ENCODE measurements around the gene OTOP3.
"Not testable (repeated sequence)": the region's sequence is repeated elsewhere in the genome, so short reads cannot be mapped to it uniquely, and the experiment has no call there.

The OTOP3 gene, protein sequence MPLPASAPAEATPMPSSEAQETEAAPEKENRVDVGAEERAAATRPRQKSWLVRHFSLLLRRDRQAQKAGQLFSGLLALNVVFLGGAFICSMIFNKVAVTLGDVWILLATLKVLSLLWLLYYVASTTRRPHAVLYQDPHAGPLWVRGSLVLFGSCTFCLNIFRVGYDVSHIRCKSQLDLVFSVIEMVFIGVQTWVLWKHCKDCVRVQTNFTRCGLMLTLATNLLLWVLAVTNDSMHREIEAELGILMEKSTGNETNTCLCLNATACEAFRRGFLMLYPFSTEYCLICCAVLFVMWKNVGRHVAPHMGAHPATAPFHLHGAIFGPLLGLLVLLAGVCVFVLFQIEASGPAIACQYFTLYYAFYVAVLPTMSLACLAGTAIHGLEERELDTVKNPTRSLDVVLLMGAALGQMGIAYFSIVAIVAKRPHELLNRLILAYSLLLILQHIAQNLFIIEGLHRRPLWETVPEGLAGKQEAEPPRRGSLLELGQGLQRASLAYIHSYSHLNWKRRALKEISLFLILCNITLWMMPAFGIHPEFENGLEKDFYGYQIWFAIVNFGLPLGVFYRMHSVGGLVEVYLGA

GRCh38 chr17:74935585-74936469 is at the start of gene OTOP3:
Gene OTOP3, plus strand, starts transcription at chr17:74935898. Its CDS starts 24 bp downstream, at chr17:74935922.
- no peak for DNase-seq

DNA sequence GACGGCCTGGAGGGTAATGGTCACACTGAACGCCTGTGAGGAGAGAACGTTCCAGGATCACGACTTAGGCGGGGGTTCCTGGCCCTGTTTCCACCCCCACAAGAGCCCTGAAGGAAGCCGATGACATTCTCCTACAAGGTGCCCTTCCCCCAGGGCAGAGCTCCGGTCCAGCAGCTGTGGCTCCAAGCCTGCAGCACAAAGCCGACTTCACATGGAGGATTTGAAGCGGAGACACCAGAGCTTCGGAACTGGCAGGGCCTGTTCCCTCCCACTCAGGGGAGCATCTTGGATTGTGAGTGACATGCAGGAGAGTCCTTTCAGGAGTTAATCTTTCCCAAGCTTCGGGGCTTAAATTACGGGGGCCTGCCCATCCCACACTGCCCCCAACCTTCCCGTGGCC is 47.2 kb upstream of the OTOP3 start:
- no peak for DNase-seq

DNA sequence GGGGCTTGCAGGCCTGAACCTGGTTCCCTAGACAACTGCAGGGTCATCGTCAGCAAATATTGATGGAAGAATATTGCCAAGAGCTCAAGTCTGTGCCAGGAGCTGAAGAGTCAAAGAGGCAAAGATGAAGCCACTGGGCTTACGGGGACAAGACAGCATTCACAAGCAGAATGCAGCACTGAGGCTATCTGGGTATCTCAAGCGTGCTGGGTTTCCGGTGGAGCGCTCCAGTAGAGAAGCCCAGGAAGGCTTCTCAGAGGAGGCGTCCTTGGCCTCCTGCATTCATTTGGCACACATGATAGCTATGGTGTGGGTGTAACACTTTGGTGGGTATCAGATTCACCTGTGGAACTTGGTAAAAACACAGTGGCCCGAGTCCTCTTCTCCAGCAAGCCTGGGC is 45.1 kb upstream of the OTOP3 start:
- no peak for DNase-seq

- no peak for DNase-seq
Measured at GRCh38 chr17:74892013-74892841, 43.5 kb upstream of the OTOP3 start.

- DNase-seq = no peak
Measured at GRCh38 chr17:74892974-74893911, 42.5 kb upstream of the OTOP3 start, which contains the start of gene FADS6. Gene FADS6, minus strand, starts transcription at chr17:74893633. Its CDS starts 38 bp downstream, at chr17:74893595.

DNA sequence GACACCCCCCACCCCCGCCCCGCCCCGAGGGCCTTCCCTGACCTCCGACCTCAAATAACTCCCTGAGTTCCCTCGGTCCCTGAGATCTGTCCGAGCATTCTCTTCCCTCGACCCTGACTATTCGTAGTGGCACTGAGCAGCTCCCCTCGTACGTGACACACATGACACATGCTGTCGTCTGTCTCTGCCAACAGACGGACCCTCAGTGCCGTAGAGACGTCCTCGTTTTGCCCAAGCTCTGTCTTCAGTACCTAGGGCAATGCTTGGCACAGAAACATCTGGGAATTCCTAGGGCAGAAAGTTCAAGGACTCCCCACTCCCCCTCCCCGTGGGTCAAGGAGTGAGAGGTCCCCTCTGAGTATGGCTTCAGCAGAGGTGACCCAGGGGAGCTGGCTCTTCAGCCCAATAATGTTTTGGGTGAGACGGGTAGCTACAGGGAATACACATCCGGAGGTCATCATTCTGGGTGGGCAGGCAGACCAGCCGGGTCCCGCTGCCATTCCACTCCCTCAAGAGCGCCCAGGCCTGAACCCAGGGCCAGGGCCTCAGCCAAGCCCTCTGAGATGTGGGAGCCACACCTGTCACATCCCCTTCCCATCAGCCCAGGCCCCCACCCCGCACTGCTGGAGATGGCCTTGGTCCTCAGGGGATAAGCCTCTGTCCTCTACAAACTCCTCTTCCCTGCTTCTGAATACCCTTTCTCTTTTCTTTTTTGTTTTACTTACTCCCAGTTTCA is 41.6 kb upstream of the OTOP3 start:
- DNase-seq = no peak

GRCh38 chr17:74898376-74898946 is 37.2 kb upstream of the OTOP3 start:
- DNase-seq = no peak

DNA sequence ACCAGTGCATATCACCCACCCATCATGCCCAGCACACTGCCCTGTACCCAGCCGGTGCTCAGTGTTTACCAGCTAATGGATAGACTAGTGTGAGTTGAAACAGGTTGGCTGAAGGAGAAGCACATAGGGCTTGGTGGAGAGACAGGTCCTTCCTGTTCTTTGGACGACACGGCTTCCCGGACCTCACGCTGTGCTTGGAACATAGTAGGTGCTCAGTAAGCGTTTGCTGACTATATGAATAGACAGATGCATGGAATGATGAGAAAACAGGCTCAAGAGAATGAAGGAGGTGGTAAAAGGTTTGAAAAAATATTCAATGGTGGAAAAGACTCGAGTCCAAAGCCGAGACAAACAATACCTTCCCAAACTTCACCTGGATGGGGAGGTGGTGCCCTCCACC is 35.5 kb upstream of the OTOP3 start:
- no peak for DNase-seq

GRCh38 chr17:74901353-74902135 is 34.2 kb upstream of the OTOP3 start:
- no peak for DNase-seq

GRCh38 chr17:74903034-74903433 is 32.7 kb upstream of the OTOP3 start:
- no peak for DNase-seq

DNA sequence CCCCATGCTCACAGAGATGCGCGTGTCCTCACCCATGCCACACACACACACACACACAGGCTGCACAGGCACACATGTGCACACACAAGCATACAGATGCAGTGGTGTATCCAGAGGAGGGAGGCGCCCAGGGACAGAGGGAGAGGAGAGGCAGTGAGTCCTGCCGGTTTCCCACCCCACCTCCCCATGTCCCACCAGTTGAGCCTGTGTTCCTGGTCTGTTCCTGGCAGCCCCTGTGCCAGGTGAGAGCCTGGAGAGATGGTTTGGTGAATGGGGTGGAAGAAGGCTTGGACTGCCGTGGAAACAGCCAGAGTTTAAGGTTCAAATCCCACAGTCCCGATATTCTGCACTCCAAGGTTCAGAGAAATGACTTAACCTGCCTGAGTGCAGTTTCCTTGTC is 32.0 kb upstream of the OTOP3 start:
- DNase-seq = no peak

DNA sequence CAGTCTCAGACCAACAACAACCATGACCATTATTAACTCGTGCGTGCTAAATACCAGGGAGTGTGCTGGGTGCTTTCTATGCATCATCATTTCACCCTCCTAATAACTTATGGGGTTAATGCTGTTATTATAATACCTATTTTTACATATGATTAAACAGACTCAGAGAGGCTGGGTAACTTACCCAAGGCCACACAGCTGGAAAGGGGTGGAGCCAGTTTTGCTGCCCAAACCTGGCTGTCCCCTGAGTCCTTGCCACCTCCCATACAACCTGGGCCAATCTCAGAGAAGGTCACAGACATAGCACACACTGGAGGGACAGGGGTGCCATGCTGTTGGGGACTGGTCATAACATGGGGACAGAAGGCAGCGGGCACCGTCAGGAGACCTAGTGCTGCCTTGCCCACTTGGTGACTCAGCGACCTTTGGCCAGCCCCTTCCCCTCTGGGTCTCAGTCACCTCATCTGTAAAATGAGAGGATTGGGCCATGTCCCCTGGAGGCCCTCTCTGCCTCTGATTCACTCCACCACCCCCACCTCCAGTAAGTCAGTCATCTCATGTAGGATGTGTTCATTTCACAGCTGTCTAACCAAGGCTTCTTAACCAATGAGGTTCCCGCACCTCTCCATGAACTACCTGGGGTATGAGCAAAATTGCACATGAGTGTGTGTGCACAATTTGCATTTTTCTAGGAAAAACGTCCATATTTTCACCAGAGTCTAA is 30.9 kb upstream of the OTOP3 start:
- DNase-seq = no peak

DNA sequence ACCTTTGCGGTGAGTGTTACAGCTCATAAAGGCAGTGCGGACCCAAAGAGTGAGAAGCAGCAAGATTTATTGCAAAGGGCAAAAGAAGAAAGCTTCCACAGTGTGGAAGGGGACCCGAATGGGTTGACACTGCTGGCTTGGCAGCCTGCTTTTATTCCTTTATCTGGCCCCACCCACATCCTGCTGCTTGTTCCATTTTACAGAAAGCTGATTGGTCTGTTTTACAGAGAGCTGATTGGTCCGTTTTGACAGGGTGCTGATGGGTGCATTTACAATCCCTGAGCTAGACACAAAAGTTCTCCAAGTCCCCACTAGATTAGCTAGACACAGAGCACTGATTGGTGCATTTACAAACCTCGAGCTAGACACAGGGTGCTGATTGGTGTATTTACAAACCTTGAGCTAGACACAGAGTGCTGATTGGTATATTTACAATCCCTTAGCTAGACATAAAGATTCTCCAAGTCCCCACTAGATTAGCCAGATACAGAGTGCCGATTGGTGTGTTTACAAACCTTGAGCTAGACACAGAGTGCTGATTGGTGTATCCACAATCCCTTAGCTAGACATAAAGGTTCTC is 29.4 kb upstream of the OTOP3 start:
- DNase-seq = not testable (repeated sequence)

DNA sequence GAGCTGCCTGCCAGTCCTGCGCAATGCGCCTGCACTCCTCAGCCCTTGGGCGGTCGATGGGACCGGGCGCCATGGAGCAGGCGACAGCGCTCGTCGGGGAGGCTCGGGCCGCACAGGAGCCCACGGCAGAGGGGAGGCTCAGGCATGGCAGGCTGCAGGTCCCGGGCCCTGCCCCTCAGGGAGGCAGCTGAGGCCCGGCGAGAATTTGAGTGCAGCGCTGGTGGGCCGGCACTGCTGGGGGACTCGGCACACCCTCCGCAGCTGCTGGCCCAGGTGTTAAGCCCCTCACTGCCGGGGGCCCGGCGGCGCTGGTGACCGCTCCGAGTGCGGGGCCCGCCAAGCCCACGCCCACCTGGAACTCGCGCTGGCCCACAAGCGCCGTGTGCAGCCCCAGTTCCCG is 28.7 kb upstream of the OTOP3 start:
- no peak for DNase-seq

DNA sequence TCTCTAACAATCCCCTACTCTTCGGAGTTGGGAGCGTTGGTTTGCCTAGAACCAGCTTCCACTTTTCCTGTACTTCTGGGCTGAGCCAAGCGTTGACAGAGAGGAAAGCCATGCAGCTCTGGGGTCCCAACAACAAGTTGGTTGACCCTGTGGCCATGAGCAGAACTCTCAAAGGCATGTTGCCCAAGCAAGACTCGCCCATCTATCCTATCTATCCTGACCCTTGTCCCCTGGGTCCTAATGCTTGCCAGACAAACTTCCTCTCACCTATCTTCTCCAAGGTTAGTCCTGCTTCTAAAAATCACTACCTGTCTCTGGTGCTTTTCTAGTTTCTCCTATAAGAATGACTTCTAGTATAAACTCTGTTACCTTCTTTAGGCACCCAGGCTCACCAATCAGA is 26.6 kb upstream of the OTOP3 start:
- DNase-seq = not testable (repeated sequence)

DNA sequence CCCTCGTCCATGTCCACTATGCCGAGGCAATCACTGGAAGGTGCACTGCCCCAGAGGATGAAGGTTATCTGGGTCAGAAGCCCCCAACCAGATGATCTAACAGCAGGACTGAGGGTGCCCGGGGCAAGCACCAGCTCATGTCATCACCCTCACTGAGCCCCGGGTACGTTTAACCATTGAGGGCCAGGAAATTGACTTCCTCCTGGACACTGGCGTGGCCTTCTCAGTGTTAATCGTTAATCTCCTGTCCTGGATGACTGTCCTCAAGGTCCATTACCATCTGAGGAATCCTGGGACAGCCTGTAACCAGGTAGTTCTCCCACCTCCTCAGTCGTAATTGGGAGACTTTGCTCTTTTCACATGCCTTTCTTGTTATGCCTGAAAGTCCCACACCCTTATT is 24.3 kb upstream of the OTOP3 start:
- not testable (repeated sequence) for DNase-seq

DNA sequence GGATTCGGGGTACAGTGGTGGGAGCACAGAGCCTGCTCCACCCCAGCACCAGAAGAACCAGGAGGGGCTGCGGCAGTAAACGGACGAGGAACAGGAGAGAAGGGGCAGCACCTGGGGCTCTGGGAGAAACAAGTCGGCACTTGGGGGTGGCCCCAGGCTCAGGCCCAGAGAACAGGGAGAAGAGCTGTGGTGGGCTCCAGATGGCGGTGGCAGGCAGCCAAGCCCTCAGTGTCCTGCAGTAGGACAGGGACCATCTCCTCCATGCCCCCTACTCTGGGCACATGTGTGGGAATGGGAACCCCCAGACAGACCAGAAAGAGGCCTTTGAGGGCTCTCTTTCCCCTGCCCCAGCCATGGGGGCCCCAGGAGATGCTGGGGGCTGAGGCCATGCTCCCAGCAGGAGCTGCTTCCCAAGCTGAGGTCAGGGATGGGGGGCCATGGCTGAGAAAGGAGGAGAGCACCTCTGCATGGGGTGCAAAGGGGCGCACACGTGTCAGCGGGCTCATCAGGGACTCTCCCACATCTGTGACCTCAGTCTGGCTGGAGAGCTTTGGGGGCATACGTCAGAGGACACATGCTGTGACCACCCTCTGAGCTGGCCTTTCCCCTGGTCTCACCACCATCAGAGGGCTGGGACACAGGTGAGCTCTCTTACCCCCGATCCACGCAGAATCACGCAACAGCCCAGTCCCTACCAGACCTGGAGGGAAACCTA is 19.4 kb upstream of the OTOP3 start:
- DNase-seq = no peak

DNA sequence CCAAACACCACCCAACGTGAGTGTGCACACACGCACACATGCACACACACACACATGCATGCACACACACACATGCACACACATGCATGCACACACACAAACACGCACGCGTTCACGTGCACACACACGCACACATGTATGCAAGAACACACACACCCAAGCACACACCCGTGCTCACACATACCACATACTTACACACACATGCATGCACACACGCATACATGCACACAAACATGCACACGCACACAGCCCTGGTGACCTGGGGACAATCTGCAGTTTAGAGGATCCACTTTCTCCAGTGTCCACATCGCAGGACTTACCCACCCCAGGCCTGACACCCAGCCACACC is 18.9 kb upstream of the OTOP3 start:
- no peak for DNase-seq
